DMS153 (cell line): ENCODE data around the gene USP20.

ENCODE experiments used
- DNase-seq: peaks from one replicate; lab custom pipeline; 2025; lab: John Stamatoyannopoulos, UW

USP20 gene

DNA sequence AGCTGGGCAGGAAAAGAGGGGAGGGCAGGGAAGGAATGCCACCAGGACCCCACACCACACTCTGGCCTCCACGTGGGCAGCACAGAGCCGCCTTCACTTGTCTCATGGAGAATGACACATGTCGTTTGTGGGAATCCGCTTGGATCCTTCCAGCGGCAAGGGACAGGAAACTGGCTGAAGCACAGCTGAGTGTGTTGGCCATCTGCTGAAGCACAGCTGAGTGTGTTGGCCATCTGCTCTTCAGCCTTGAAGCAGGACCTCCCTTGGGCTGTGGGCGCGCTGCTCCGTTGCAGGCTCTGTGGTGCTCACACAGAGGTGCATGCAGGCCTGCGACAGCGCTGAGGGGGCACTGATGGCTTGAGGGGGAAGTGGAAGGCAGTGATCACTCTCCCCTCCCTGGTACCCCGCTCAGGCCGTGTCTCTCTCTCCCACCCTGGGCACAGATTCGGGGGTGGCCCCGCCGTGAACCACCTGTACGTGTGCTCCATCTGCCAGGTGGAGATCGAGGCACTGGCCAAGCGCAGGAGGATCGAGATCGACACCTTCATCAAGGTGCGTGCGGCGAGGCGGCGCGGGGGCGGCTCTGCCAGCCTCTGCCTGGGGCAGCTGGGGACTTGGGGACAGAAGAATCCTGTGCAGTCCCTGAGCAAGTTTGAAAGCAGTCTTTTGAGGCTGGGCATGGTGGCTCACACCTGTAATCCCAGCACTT lies 40.6 kb downstream of the USP20 start:
- no peak for DNase-seq

DNA sequence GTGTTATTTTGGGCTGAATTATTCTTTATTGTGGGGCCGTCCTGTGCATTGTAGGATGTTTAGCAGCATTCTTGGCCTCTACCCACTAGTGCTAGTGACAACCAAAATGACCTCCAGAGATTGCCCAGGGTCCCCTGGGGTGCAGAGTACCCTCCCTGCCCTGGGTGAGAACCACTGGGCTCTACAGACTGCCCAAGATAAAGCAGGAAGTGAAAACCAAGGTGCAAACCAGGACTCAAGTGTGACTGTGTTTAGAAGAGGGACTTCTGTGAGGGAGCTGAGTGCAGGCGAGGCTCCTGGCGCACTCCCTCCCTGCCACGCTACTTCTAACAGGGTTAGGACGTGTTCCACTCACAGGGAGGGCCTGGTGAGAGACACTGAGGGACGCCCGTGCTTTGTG lies 41.6 kb downstream of the USP20 start:
- DNase-seq, result no peak

DNA sequence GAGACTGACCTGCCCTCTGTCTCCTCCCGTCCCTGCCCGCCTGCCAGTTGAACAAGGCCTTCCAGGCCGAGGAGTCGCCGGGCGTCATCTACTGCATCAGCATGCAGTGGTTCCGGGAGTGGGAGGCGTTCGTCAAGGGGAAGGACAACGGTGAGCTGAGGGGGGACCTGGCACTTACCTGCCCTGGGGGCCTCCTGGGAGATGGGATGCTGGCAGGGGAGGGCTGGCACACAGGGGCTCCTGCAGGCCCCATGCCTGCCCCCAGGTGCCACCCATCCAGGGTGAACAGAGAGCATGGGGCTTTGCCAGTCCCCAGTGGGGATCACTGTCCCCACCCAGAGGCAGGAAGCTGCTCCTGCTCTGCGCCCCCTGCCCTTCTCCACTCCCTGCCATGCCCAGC lies 43.0 kb downstream of the USP20 start:
- DNase-seq, result no peak

DNA sequence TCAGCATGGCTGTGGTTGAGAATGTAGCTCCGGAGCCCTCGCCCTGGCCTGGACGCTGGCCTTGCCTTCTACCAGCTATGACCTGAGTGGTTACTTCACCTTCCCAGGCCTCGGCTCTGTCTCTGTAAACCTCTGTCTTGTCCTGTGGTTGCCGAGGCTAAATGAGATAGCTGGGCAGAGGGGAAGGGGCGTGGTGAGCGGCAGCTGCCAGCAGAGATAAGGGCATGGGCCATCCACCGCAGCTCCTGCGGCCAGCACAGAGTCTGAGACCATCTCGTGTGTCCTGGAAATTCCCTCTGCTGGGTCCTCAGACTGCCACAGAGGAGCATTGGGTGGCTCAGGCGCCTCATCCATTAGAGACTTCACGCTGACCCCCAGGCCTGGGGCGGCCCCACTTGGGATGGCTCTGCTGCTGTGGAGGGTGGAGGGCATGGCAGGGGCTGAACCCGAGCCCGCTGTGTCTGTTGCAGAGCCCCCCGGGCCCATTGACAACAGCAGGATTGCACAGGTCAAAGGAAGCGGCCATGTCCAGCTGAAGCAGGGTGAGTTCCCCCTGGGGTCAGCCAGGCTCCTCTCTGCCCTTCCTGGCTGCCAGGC lies 43.9 kb downstream of the USP20 start:
- DNase-seq, result no peak

DNA sequence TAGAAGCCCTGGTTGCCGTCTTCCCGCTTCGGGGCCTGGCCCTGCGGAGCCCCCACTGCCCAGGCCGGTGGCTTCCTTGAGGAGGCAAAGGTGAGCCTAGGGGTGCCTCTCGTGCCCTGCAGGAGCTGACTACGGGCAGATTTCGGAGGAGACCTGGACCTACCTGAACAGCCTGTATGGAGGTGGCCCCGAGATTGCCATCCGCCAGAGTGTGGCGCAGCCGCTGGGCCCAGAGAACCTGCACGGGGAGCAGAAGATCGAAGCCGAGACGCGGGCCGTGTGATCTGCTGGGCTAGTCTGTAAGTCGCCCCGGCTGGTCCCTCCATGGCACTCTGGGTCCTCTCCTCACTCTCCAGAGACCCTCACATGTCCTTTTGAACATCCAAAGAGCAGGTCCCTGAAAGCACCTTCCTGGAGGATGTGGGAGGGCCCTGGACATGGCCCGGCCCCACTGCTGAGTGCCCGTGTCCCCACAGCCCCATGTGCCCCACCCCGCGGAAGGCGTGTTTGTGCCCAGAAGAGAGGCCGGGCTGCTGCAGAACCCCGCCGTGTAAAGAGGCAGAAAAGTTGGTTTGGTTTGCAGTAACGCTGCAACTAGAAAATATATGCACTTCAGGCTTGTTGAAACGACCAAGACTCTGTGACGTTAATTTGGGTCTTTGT lies 44.9 kb downstream of the USP20 start:
- DNase-seq, result no peak

DNA sequence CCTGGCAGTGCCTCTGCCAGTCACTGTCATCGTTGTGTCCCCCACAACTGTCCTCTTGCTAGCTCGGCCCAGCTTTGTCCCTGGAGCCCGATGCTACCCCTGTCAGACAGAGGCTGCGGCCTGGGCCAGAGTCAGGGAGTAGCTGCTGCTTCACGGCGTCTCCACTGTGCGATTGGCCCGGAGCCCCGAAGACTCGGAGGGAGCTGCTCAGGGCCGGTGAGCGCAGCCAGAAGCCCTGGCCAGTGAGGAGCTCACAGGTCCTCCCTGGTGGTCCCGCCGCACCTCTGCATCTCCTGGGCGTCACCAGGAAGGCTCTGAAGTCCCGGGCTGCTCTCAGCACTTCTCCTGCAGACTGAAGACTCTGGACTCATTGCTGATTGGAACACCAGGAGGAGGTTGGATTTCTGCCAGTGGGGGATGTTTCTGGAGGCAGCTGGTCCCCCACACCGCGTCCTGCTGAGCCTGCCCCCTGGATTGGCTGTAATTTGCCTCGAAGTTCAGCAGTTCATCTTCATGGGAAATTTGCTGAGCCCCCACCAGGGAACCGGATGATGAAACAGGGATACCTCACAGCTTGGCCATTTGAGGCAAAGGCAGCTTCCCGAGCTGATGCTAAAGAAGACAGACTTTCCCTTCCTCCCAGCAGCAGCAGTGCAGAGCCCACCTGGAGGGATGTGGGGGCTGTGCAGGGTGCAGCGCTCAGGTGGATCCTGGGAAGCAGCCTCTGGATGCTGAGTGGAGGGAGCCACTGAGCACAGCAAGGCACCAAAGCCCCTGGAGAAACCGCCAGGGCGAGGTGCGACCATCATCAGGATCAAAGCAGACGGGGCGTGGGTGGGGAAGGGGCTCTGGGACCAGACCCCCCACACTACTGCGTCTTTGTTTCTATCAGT lies 45.6 kb downstream of the USP20 start:
- DNase-seq, result no peak

DNA sequence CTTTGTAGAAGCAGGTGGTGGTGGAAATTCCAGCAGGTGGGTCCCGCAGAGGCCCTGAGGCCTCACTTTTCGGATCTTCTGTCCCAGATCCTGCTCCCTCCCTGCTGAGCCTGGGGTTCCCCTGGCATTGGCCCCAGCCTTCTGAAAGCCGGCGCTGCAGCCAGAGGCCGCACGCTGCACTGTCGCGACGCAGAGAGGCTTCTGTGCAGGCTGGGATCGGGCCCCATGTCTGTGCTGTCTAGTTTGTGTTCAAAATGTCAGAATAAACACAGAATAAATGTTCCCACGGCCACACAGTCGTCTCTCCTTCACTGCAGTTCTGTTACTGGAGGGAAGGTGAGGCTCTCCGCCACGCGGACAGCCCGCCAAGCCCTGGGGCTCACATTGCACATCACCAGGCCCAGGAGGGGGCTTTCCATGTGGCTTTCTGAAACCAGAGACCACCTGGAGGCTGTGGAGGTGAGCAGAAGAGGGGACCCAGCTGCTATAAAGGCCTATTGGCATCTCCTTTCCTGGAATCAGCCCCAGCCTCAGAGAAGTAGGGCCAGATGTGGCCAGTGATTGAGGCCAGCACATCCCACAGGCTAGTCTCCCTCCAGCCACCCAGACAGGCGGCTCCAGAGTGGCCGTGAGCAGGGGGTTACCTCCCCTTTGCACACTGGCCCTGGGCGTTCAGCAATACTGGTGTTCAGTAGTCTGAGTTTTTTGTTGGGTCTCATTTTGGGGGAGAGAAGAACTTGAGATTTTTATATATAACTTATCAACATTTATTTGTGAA lies 46.5 kb downstream of the USP20 start:
- no peak for DNase-seq

DNA sequence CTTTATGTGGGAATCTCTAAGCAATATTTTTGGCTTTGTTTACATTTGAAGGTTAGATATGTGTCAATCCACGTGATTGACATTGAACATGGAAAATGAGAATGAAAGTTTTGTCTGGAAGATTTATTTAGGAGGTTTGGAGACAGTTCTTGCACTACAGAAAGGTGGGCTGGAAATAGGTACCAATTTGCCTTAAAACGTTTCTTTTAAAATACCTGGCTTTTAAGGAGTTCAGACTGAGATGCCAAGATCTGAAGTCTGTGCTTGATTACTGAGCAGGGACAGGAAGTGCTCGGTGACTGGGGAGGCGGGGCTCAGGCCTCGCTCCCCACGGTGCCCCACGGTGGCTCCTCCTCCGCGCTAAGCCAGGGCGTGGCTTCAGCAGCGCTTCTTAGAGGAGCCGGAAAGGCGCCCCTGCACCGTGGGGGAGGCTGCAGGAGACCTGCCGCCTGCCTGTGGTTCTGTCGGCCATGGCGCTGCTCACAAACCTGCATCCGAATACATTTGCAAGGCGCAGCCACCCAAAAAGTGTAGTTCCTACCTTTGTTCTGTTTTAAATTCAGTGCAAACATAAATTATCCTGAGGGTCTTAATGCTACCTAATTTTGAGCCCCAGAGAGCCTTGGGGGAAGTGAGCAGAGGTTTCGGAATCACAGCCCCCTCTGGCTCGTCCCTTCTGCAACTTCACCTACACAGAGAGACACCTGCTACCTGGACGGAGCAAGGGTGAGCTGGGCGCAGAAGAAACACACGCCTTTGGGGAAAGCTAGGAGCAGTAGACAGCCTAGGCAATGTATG lies 49.2 kb downstream of the USP20 start:
- DNase-seq, result peak; percentile 85

DNA sequence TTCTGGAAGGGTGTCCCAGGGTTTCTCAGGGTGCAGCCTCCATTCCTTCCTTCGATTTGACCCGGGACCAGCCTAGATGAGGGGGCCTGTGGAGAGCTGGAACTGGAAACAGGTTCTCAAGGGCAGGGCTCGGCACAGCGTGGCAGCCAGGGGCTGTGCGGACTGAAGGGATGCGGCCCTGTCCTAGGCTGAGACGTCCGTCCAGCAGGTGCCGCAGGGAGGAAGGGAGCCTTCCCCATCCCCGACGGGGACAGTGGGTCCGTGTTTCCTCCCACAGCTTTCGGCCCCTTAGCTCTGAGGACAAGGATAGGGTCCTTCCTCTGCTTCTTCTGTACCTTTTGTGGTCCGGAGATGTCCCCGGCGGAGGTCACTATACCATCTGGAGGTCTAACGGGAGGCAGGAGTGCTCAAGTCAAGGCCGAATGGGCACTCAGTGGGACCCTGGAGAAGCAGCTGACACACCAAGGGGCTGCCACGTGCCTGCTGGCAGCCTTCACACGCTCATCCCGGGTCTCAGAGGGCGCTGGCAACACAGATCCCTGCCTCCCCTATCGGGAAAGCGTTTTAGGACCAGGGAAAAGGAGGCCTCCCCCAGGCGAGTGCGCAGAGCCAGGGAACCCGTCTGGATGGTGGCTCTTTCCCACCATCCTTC lies 49.9 kb downstream of the USP20 start:
- DNase-seq, result peak; percentile 6

DNA sequence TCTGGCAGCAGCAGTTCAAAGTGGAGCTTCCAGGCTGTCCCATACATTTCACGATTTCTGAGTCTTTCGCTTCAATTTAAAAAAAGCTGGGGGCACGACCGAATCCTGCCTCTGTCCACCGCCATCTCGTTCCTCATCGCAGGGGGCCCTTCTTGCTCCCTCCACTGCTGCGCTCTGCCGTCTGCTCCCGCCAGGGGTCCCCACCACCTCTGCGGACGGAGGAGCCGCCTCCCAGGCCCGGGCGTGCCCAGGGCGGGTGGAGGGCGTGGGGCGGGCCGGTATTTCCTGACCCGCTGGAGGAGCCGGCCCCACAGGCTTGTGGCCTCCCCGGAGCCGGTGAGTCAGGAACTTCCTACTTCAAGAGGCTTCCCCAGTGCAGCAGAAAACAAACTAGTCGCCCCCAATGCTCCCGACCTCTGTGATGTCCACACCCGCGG lies 50.4 kb downstream of the USP20 start:
- peak; percentile 64 for DNase-seq

DNA sequence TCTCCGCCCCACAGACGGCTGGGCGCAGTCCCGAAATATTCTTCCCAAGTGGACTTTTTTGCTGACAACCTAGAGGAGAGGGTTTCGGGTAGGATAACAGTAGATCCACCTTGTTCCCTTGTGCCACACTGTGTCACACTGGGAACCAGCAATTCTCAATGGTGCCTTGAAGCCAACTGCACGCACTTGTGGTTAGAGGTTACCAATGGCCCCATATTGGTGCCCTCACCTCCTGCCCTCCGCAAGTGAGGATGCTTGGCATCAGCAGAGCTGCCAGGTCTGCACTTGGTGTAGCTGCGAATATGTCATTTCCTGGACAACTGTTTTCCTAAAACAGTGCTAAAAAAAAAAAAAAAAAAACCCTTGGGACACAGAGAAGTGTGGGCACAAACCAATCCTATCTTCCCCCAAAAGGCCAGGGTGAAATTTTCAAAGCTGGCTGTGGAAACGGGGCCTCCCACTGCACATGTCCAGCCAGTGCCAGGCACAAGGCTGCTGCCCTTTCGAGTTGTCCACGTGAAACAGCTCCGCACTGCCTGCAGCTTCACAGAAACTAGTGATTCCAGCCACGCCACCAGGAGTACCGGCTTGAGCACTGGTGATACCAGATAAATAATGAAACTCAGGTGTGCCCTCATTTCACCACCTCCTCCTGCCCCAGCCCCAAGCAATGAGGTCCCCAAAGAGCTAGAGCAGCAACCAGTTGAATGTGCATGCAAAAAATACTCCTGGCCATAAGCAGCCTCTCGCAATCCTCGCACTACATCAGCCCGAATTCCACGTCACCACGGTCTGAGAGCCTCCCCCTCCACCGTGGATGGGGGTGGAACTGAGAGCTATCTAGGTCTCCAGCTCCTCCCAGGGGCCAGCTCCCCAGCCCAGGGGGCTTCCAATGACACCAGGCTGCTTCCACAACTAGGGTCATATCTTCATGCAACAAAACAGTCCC lies 51.2 kb downstream of the USP20 start:
- DNase-seq, result no peak

DNA sequence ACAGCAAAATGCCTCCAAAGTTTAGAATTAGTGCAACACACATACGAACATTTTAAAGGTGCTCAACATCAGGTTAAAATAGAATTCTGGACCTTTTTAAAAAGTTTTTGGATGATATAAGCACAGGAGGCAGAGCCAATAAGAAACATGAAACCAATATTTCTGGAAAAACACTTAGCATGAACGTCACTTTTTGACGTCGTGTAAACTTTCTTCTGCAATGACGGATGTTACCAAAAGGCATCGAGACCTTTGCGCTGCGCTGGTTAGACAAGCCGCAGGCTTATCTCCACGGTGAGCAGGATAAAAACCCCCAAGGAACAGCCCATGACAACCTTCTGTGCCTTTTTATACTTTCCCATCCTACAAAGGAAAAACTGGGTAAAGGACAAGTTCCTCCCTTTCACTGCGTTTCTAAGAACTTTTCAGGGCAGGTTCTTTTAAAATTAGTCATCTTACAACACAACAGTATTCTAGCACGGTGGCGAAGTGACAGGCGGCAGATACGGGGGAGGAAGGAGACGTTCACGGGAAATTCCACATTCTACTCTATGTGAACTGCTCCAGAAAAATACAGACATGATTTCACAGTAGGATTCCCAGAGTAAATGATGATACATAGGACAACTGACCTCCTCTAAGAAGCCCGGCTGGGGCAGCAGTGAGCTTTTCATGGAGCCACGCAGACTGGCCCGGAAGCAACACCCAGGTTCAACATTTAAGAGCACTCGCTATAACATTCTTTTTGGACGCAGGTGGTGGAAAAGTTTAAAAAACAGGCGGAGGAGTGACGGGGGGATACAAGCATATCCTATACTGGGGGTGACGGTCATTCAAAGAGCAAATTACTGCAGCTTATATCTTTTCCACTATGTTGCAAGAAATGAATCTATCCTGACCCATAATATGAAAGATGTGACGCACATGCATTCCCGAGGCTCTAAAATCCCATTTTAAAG lies 52.4 kb downstream of the USP20 start:
- DNase-seq, result peak; percentile 29

DNA sequence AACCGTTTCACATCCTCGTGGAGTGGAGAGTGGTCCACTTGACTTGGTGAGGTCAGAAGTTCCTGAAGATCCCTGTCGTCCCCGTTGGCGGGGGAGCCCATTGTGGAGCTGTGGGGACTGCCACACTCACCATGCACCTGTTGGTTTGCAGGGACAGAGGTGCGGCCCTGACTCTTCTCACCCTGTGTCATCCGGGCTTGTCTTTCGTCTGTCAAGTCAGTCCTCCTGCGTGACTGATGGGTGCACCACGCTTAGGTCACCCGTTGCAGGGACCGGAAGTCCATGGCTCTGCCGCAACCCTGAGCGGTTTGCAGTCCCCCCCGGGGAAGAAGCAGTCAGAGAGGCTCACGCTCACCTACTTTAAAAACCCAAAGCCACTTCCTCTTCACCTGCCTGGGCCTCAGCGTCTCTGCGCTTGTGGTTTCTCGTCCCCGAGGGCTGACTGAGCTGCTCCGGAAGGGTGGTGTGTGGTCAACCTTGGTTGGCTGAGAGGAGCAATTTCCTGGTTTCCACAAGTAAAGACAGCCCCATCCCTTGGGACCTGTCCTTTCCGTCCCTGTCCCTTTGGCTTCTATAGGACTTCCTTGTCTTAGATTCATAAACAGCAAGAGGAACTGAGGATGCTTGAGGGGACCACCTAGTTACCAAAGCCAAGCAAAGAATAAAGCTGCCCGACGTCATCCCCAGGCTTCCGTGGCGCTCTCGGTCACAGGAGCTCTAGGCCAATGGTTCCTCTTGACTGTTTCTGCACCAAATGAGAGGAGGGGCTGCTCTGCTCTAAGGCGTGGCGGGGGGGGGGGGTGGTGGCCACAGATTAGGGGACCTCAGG lies 53.2 kb downstream of the USP20 start:
- DNase-seq, result peak; percentile 85

DNA sequence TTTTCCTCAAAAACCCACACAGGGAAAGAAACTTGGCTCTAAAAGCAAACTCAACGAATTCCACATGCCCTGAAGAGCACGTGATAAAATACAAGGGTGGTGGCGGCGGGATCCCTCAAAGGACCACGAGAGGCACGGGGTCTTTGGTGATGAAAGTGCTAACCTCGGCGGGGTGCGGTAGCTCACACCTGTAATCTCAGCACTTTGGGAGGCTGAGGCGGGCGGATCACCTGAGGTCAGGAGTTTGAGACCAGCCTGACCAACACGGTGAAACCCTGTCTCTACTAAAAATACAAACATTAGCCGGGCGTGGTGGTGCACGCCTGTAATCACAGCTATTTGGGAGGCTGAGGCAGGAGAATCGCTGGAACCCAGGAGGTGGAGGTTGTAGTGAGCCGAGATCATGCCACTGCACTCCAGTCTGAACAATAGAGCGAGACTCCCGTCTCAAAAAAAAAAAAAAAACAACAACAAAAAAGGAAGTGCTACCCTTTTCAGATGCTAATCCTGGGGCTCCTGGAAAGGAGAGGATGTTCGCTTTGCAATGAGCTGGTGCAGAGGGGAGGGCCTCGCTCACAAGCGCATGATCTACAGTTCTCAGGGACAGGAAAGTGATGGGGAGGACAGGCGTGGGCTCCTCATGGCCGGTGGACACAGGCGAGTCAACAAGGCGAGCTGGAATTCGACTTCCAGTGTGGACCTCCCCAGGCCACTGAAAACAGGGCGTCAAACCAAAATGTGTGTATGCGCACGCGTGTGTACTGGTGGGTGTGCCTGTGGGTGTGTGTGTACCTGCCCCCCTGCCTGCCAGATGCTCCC lies 54.1 kb downstream of the USP20 start:
- DNase-seq, result no peak

DNA sequence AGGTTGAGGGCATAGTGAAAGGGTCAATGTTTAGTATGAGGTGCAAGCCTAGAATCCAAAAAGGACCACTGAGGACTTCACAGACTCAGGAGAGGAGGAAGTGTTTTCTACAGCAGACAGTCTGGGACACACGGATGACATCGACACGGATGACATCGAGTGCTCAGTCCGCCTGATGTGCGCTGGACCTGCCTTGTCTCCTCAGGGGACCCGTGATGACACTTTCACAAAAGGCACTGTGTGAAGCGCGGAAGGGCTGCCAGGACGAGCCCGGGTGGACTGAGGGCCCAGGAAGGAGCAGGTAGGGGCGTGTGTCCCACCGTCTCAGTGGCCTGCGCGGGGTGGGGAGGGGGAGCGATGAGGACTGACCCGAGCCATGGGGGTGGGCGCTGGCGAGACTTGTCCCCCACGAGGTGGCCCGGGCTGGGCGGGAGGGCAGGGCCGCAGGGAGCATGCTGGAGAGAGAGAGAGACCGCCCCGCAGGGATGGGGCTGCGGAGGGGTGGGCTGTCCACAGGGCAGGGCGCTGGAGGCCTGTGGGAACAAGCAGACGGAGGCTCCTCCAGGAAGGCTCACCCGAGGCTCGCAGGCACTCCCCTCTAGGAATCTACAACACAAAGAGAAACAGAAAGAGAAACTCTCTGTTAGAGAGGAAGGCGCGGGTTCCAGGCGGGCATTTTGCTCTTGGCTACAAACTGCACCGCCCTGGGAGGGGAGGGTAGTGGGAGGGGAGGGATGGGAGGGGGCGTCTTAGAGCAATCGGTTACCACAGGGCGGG lies 54.9 kb downstream of the USP20 start:
- DNase-seq, result no peak
